ENCODE results near the gene GAPDH. TPM values are rescaled to one million over a fixed set of nuclear protein-coding genes. Genes with fewer than 3 reads are reported as not detected.
A peak's percentile ranks its signal among the peaks of the same experiment; 100 is the strongest.
"Not testable (repeated sequence)": the region's sequence is repeated elsewhere in the genome, so short reads cannot be mapped to it uniquely, and the experiment has no call there.

The GAPDH gene
- total RNA-seq (100 to 1,000 TPM; 500 to 643 (median 605) TPM), total RNA-seq (361 to 4,422 (median 609) reads per million in 29 experiments)
- 860 TPM for total RNA-seq (2013)

DNA sequence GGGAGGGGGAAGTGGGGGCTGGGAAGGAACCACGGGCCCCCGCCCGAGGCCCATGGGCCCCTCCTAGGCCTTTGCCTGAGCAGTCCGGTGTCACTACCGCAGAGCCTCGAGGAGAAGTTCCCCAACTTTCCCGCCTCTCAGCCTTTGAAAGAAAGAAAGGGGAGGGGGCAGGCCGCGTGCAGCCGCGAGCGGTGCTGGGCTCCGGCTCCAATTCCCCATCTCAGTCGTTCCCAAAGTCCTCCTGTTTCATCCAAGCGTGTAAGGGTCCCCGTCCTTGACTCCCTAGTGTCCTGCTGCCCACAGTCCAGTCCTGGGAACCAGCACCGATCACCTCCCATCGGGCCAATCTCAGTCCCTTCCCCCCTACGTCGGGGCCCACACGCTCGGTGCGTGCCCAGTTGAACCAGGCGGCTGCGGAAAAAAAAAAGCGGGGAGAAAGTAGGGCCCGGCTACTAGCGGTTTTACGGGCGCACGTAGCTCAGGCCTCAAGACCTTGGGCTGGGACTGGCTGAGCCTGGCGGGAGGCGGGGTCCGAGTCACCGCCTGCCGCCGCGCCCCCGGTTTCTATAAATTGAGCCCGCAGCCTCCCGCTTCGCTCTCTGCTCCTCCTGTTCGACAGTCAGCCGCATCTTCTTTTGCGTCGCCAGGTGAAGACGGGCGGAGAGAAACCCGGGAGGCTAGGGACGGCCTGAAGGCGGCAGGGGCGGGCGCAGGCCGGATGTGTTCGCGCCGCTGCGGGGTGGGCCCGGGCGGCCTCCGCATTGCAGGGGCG lies at the start of gene GAPDH:
GAPDH (plus strand) TSS at position 595 of the 772 bp plus-strand sequence. CDS start 316 bp downstream, outside the sequence.
- peak within 1 kb of the TSS; percentile 90 to 96 for H3K4me3 ChIP-seq (ENCODE audit: control insufficient read depth in 1 of 2, extremely low read depth in 1 of 2, low read length in 1 of 2)
- ATAC-seq (replicated peaks in 1 of 4) (peak; percentile 7 to 51 (median 40)), DNase-seq (peak in 20 of 35 experiments; percentile 66 to 88 (median 79))
- 0% methylated on average over 40 of the region's 62 CpGs for WGBS (ENCODE audit: insufficient coverage)
- H3K27ac Mint-ChIP-seq, result peak within 1 kb of the TSS; percentile 98
- ChIA-PET POLR2A (interaction anchor here (0.6 to 0.9 kb wide), 5 partner anchors 10 to 295 kb away, joined by 3 to 14 read pairs (median 4); no protein-coding TSS in a partner anchor), CTCF (interaction anchor here (0.6 to 1.3 kb wide), 10 partner anchors 12 to 412 kb away, joined by 3 to 15 read pairs (median 3); no protein-coding TSS in a partner anchor)
- peaks cover 47 to 58% (median 50%) of the 10 kb centered on the region in 3 donors for H3K4me1 Mint-ChIP-seq
- peaks cover 34% of the 10 kb centered on the region for H3K36me3 Mint-ChIP-seq
- H3K4me1 ChIP-seq (ENCODE audit: control insufficient read depth in 1 of 2, extremely low read depth in 1 of 2, insufficient read depth in 2 of 2, low read length in 2 of 2), result peaks cover 27 to 62% of the 10 kb centered on the region in 2 experiments
- H3K27me3 Mint-ChIP-seq, result no peaks in the 10 kb centered on the region
- no peaks in the 10 kb centered on the region for H3K9me3 Mint-ChIP-seq
- H3K36me3 ChIP-seq (ENCODE audit: control insufficient read depth in 2 of 2, extremely low read depth in 1 of 2, insufficient read depth in 1 of 2, low read length in 1 of 2), result peaks cover 14 to 54% of the 10 kb centered on the region in 2 donors
- peak within 1 kb of the TSS; percentile 90 to 97 (median 94) for H3K4me3 Mint-ChIP-seq
- H3K27me3 ChIP-seq (replicated peaks in 1 of 2; ENCODE audit: control insufficient read depth in 2 of 2, extremely low read depth in 1 of 2, insufficient read depth in 2 of 2, low read length in 1 of 2), result no peaks in the 10 kb centered on the region
- H3K27ac ChIP-seq (ENCODE audit: low read length), result peak within 1 kb of the TSS; percentile 90
- no peaks in the 10 kb centered on the region for H3K9me3 ChIP-seq

DNA sequence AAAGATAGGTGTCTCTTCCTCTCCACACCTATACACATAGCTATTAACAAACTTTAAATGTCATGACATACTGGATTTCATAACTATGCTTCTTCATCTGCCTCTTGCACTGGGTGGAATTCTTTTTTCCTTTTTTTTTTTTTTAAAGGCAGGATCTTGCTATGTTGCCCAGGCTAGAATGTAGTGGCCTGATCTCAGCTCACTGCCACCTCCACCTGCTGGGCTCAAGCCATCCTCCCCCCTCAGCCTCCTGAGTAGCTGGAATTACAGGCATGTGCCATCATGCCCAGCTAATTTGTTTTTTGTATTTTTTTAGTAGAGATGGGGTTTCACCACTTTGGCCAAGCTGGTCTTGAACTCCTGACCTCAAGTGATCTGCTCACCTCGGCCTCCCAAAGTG lies 46.1 kb upstream of the GAPDH start:
- no peak for DNase-seq
- Mint-ChIP-seq H3K4me1 (peaks cover 13 to 15% (median 14%) of the 10 kb centered on the region in 3 donors), H3K36me3 (peaks cover 10% of the 10 kb centered on the region), H3K27me3 (no peaks in the 10 kb centered on the region), H3K27ac (no peak overlapping the region), H3K9me3 (no peaks in the 10 kb centered on the region), H3K4me3 (no peak overlapping the region)
- ATAC-seq (replicated peaks in 1 of 4), result no peak
- Histone ChIP-seq H3K27me3 (replicated peaks in 1 of 2; ENCODE audit: control insufficient read depth in 2 of 2, extremely low read depth in 1 of 2, insufficient read depth in 2 of 2, low read length in 1 of 2) (peaks cover 0 to 2% of the 10 kb centered on the region in 2 experiments), H3K4me1 (ENCODE audit: control insufficient read depth in 1 of 2, extremely low read depth in 1 of 2, insufficient read depth in 2 of 2, low read length in 2 of 2) (peaks cover 5 to 10% of the 10 kb centered on the region in 2 experiments), H3K36me3 (ENCODE audit: control insufficient read depth in 2 of 2, extremely low read depth in 1 of 2, insufficient read depth in 1 of 2, low read length in 1 of 2) (peaks cover 0 to 10% of the 10 kb centered on the region in 2 donors), H3K9me3 (no peaks in the 10 kb centered on the region), H3K27ac (ENCODE audit: low read length) (no peak overlapping the region), H3K4me3 (ENCODE audit: control insufficient read depth in 1 of 2, extremely low read depth in 1 of 2, low read length in 1 of 2) (no peak overlapping the region)
- ChIA-PET CTCF (interaction anchor here (0.6 to 1.2 kb wide), 4 partner anchors 29 to 338 kb away, joined by 3 to 8 read pairs (median 4); no protein-coding TSS in a partner anchor), POLR2A (interaction anchor here in 1 of 2 donors (0.7 kb wide), 1 partner anchor 17 kb away, joined by 4 read pairs; no protein-coding TSS in a partner anchor)
- no CpG with 5 or more reads among the region's 1 CpG for WGBS (ENCODE audit: insufficient coverage)

DNA sequence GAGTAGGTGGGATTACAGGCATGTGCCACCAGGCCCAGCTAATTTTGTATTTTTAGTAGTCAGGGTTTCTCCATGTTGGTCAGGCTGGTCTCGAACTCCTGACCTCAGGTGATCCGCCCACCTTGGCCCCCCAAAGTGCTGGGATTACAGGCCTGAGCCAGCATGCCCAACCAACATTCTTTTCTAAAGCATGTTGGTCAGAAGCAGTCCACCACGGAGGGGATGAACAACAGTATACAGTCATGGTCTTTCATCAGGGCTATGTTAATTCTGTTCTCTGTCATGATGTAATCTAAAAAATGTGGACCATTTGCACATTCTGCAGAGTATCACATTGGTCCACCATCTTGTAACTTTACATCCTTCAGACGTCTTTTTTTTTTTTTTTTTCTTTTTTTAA lies 44.9 kb upstream of the GAPDH start:
- Histone ChIP-seq H3K27ac (ENCODE audit: low read length) (no peak overlapping the region), H3K36me3 (ENCODE audit: control insufficient read depth in 2 of 2, extremely low read depth in 1 of 2, insufficient read depth in 1 of 2, low read length in 1 of 2) (peaks cover 0 to 10% of the 10 kb centered on the region in 2 donors), H3K4me3 (ENCODE audit: control insufficient read depth in 1 of 2, extremely low read depth in 1 of 2, low read length in 1 of 2) (no peak overlapping the region), H3K4me1 (ENCODE audit: control insufficient read depth in 1 of 2, extremely low read depth in 1 of 2, insufficient read depth in 2 of 2, low read length in 2 of 2) (peaks cover 8 to 14% of the 10 kb centered on the region in 2 experiments), H3K9me3 (no peaks in the 10 kb centered on the region), H3K27me3 (replicated peaks in 1 of 2; ENCODE audit: control insufficient read depth in 2 of 2, extremely low read depth in 1 of 2, insufficient read depth in 2 of 2, low read length in 1 of 2) (peaks cover 0 to 2% of the 10 kb centered on the region in 2 experiments)
- ATAC-seq (replicated peaks in 1 of 4) (no peak), DNase-seq (no peak)
- WGBS (ENCODE audit: insufficient coverage), result 89% methylated on average over 4 of the region's 4 CpGs
- no peaks in the 10 kb centered on the region for H3K9me3 Mint-ChIP-seq
- H3K27ac Mint-ChIP-seq, result no peak overlapping the region
- H3K4me1 Mint-ChIP-seq, result peaks cover 16 to 20% (median 18%) of the 10 kb centered on the region in 3 donors
- peaks cover 10% of the 10 kb centered on the region for H3K36me3 Mint-ChIP-seq
- no peak overlapping the region for H3K4me3 Mint-ChIP-seq
- CTCF ChIA-PET, result no interaction called here
- POLR2A ChIA-PET, result no interaction called here
- H3K27me3 Mint-ChIP-seq, result no peaks in the 10 kb centered on the region

DNA sequence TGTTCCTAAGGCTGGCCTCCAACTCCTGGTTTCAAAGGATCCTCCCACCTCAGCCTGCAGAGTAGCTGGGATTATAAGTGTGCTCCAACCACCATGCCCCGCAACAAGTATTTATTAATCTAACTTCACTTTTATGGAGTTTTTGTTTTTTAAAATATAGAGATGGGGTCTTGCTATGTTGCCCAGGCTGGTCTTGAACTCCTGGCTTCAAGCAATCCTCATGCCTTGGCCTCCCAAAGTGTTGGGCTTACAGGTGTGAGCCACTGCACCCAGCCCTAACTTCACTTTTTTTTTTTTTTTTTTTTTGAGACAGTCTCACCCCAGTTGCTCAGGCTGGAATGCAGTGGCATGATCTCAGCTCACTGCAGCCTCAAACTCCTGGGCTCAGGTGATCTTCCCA lies 43.6 kb upstream of the GAPDH start:
- Histone ChIP-seq H3K4me1 (ENCODE audit: control insufficient read depth in 1 of 2, extremely low read depth in 1 of 2, insufficient read depth in 2 of 2, low read length in 2 of 2) (peaks cover 20 to 23% of the 10 kb centered on the region in 2 experiments), H3K36me3 (ENCODE audit: control insufficient read depth in 2 of 2, extremely low read depth in 1 of 2, insufficient read depth in 1 of 2, low read length in 1 of 2) (peaks cover 0 to 14% of the 10 kb centered on the region in 2 donors)
- CTCF ChIA-PET, result interaction anchor here in 1 of 2 donors (0.7 to 1.7 kb wide), 2 partner anchors 10 to 45 kb away, joined by 3 to 4 read pairs; no protein-coding TSS in a partner anchor
- POLR2A ChIA-PET, result interaction anchor here (0.6 to 0.7 kb wide), 3 partner anchors 9 to 160 kb away, joined by 5 to 15 read pairs (median 13); no protein-coding TSS in a partner anchor
- H3K4me3 ChIP-seq (ENCODE audit: control insufficient read depth in 1 of 2, extremely low read depth in 1 of 2, low read length in 1 of 2); H3K27me3 ChIP-seq (replicated peaks in 1 of 2; ENCODE audit: control insufficient read depth in 2 of 2, extremely low read depth in 1 of 2, insufficient read depth in 2 of 2, low read length in 1 of 2); H3K4me3 Mint-ChIP-seq; H3K27ac Mint-ChIP-seq; H3K9me3 ChIP-seq; H3K27ac ChIP-seq (ENCODE audit: low read length); H3K27me3 Mint-ChIP-seq; DNase-seq; H3K36me3 Mint-ChIP-seq; H3K9me3 Mint-ChIP-seq; ATAC-seq (replicated peaks in 1 of 4): not testable (repeated sequence)
- peaks cover 28 to 32% (median 30%) of the 10 kb centered on the region in 3 donors for H3K4me1 Mint-ChIP-seq
- no CpG with 5 or more reads among the region's 1 CpG for WGBS (ENCODE audit: insufficient coverage)

DNA sequence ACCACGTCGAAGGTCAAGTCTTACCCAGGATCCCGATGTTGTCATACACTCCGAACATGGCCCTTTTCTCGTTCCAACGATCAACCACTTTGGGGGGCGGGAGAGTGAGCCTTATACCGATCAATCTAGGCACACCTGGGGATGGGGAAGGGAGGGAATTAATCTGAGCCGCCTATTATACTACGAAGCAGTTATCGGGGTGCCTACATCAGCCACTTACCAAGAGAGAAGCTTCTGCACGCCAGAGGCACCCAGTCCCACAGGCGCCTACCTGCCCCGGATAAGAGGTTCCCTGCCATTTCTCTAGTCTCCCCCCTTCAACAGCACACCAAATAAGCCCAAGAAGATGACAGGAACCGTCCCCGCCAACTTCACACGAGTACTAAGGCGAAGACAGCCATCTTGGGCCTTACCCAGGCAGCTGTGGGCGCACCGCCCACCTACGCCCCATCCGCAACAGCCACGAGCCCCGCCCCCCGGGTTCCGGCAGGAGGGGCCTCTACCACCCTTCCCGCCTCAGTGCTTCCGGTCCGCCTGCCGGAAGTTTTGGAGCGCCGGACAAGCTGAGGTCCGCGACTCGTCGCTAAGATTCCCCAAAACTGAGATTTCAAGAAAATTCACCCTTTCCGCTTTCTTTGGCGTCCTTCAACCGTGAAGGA lies 41.4 kb upstream of the GAPDH start, which contains the start of gene MRPL51:
MRPL51 (minus strand) TSS at position 425 of the 659 bp plus-strand sequence; CDS start at position 299, 126 bp downstream.
- POLR2A ChIA-PET, result interaction anchor here (0.6 to 1.4 kb wide), 4 partner anchors 22 to 197 kb away, joined by 3 to 11 read pairs (median 4); partner anchors contain the start of genes VAMP1 (in 1 of the 2) and ZNF384 (in 1 of the 2)
- peak; percentile 82 to 97 (median 94) for DNase-seq
- Histone ChIP-seq H3K4me1 (ENCODE audit: control insufficient read depth in 1 of 2, extremely low read depth in 1 of 2, insufficient read depth in 2 of 2, low read length in 2 of 2) (peaks cover 21 to 33% of the 10 kb centered on the region in 2 experiments), H3K36me3 (ENCODE audit: control insufficient read depth in 2 of 2, extremely low read depth in 1 of 2, insufficient read depth in 1 of 2, low read length in 1 of 2) (peaks cover 0 to 28% of the 10 kb centered on the region in 2 donors), H3K27me3 (replicated peaks in 1 of 2; ENCODE audit: control insufficient read depth in 2 of 2, extremely low read depth in 1 of 2, insufficient read depth in 2 of 2, low read length in 1 of 2) (no peaks in the 10 kb centered on the region), H3K9me3 (no peaks in the 10 kb centered on the region), H3K4me3 (ENCODE audit: control insufficient read depth in 1 of 2, extremely low read depth in 1 of 2, low read length in 1 of 2) (peak within 1 kb of the TSS; percentile 94 to 99), H3K27ac (ENCODE audit: low read length) (peak within 1 kb of the TSS; percentile 88)
- Mint-ChIP-seq H3K27ac (peak within 1 kb of the TSS; percentile 91 to 98), H3K9me3 (no peaks in the 10 kb centered on the region), H3K4me1 (peaks cover 37 to 39% (median 38%) of the 10 kb centered on the region in 3 donors), H3K27me3 (no peaks in the 10 kb centered on the region), H3K36me3 (peaks cover 14% of the 10 kb centered on the region), H3K4me3 (peak within 1 kb of the TSS; percentile 93 to 97 (median 93))
- CTCF ChIA-PET, result interaction anchor here in 1 of 2 donors (0.7 to 2.0 kb wide), 4 partner anchors 22 to 45 kb away, joined by 3 to 10 read pairs (median 4); partner anchors contain the start of gene VAMP1
- ATAC-seq (replicated peaks in 1 of 4), result peak; percentile 79 to 81 (median 80)
- 0% methylated on average over 25 of the region's 39 CpGs for WGBS (ENCODE audit: insufficient coverage)

All from T-cell (primary cell).